Vein endothelial cell (primary cell): Measurements from ENCODE around the gene MREG. TPM values are rescaled to one million over a fixed set of nuclear protein-coding genes. Genes with fewer than 3 reads are reported as not detected.

ENCODE experiments used
- total RNA-seq: library from RNA; depleted of rRNA; stranded (reverse); fragments of >200 nt; gene quantifications from 2 replicates; pipeline ENCODE4 v1.2.3, GENCODE V29; 2012

Gene MREG
- 3.3 and 7.2 TPM in 2 replicates for total RNA-seq

DNA sequence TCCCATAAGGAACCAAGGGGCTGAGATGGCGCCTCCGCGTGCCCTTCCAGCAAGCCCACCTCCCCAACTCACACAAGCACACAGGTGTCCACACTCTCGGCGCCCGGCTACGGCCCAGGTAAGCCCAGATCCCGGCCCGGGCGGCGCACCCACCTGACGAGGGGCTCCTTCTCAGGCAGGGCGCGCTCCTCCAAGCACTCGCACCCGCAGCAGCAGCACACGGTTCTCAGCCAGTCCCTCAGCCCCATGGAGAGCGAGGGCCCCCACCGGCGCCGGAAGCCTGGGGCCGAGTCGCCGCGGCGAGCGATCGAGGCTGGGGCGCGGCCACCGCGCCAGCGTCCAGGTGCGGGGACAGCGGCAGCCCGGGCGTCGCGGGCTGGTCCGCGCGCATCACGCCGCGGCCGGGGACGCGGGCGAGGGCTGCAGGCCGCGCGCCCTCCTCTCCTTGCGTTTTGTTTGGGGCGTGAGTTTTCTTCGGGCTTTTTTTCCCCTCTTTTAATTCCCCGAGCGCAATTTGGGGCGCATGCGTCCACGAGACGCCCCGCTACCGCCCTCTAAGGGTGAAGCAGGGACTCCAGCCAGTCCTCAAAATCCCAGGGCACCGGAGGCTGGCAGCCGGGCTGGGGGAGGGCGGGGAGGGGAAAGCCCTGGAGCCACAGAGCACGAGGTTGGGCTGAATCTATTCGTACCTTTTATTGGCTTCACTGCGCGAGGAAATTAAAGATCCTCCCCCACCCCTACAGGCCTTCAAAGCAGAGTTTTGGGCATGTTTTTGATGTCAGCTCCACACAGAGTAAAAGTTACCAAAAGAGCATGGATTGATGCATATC is at the start of gene MREG:
MREG (minus strand) TSS at position 472 of the 830 bp plus-strand sequence; CDS start at position 248, 224 bp downstream.

Other genes starting within 250 kb of the MREG start
- gene PECR, start 68.3 kb upstream of the MREG start, total RNA-seq, result 6.1 and 8.5 TPM in 2 replicates
- 0.48 TPM in 1 of 2 replicates, not detected in the other for gene TMEM169, start 68.4 kb upstream of the MREG start, total RNA-seq
- gene XRCC5, start 95.8 kb upstream of the MREG start, total RNA-seq, result 267 and 360 TPM in 2 replicates